Lower leg skin (tissue), 3 donors: ENCODE data around the gene GJB4.

Experiments
- CTCF ChIP-seq, 3 donors: fragments of 450-650 bp; IDR thresholded peaks; one replicate each; pipeline ENCODE4 v1.5.1; 2016; ENCODE audit warnings: antibody characterized with exemption in 3 of 3, mild to moderate bottlenecking in 3 of 3, moderate library complexity in 2 of 3
- POLR2A ChIP-seq, 2 donors: fragments of 450-650 bp; IDR thresholded peaks; one replicate each; pipeline ENCODE4 v1.6.1; 2016 to 2017; ENCODE audit warnings: antibody characterized with exemption in 2 of 2, mild to moderate bottlenecking in 1 of 2, moderate library complexity in 1 of 2

GRCh38 chr1:34754964-34755637 lies 4.4 kb upstream of the GJB4 start, which contains the start of gene GJB5:
- TF ChIP-seq CTCF (IDR thresholded peaks at IDR 0.05), result no peak
- no peak for TF ChIP-seq POLR2A (IDR thresholded peaks at IDR 0.05)
